ENCODE data around the gene PDIA5. TPM values are rescaled to one million over a fixed set of nuclear protein-coding genes. Genes with fewer than 3 reads are reported as not detected.
"Not testable (repeated sequence)": the region's sequence is repeated elsewhere in the genome, so short reads cannot be mapped to it uniquely, and the experiment has no call there.

PDIA5 gene
- total RNA-seq, 1 donor from 2014 or later = 23.4 TPM

- intact Hi-C loops (cut with micrococcal nuclease) = no loop called here
Measured at GRCh38 chr3:123141276-123141675, 74.5 kb downstream of the PDIA5 start.

GRCh38 chr3:123143669-123144411 lies 77.0 kb downstream of the PDIA5 start:
- intact Hi-C loops (cut with micrococcal nuclease) = no loop called here

- intact Hi-C loops (cut with micrococcal nuclease) = no loop called here
Measured at GRCh38 chr3:123147754-123148535, 81.1 kb downstream of the PDIA5 start.

- intact Hi-C loops (cut with micrococcal nuclease) = no loop called here
Measured at GRCh38 chr3:123148772-123149171, 81.9 kb downstream of the PDIA5 start.

GRCh38 chr3:123149525-123149924 lies 82.7 kb downstream of the PDIA5 start:
- intact Hi-C loops (cut with micrococcal nuclease) = no loop called here

- intact Hi-C loops (cut with micrococcal nuclease) = no loop called here
Measured at GRCh38 chr3:123150449-123151215, 83.8 kb downstream of the PDIA5 start.

GRCh38 chr3:123151251-123151705 lies 84.5 kb downstream of the PDIA5 start:
- intact Hi-C loops (cut with micrococcal nuclease) = no loop called here

GRCh38 chr3:123151853-123152420 lies 85.1 kb downstream of the PDIA5 start:
- intact Hi-C loops (cut with micrococcal nuclease) = not testable (repeated sequence)

- intact Hi-C loops (cut with micrococcal nuclease) = no loop called here
Measured at GRCh38 chr3:123152687-123153086, 85.9 kb downstream of the PDIA5 start.

GRCh38 chr3:123153125-123154019 lies 86.5 kb downstream of the PDIA5 start:
- intact Hi-C loops (cut with micrococcal nuclease) = no loop called here

GRCh38 chr3:123154020-123154985 lies 87.5 kb downstream of the PDIA5 start:
- intact Hi-C loops (cut with micrococcal nuclease) = no loop called here

GRCh38 chr3:123155471-123156011 lies 88.7 kb downstream of the PDIA5 start:
- intact Hi-C loops (cut with micrococcal nuclease) = no loop called here

- intact Hi-C loops (cut with micrococcal nuclease) = no loop called here
Measured at GRCh38 chr3:123156276-123156995, 89.6 kb downstream of the PDIA5 start.

- intact Hi-C loops (cut with micrococcal nuclease) = no loop called here
Measured at GRCh38 chr3:123157209-123157597, 90.4 kb downstream of the PDIA5 start.

- intact Hi-C loops (cut with micrococcal nuclease) = no loop called here
Measured at GRCh38 chr3:123157598-123158287, 90.9 kb downstream of the PDIA5 start.

- intact Hi-C loops (cut with micrococcal nuclease) = no loop called here
Measured at GRCh38 chr3:123158330-123158729, 91.5 kb downstream of the PDIA5 start.

GRCh38 chr3:123158899-123159390 lies 92.1 kb downstream of the PDIA5 start:
- intact Hi-C loops (cut with micrococcal nuclease) = no loop called here

Measured in T-helper 1 cell treated with Interleukin-12 subunit alpha and Interleukin-12 subunit beta and Interleukin-4 antibody, amounts not matched to agents 30 ng/mL and 1 ng/mL, for 36 hours (primary cell).